22Rv1 (cell line): ENCODE measurements around the gene STK17A.

ENCODE experiments used
- ZFX ChIP-seq: fragments of 450-650 bp; IDR thresholded peaks from 2 replicates; pipeline ENCODE4 v1.6.1; 2017; ENCODE audit warnings: antibody characterized with exemption, borderline replicate concordance
- TF ChIP-seq, protein P1 (sequence below): fragments of 450-650 bp; IDR thresholded peaks from 2 replicates; pipeline ENCODE4 v1.5.1; 2017; ENCODE audit warnings: mild to moderate bottlenecking

DNA sequence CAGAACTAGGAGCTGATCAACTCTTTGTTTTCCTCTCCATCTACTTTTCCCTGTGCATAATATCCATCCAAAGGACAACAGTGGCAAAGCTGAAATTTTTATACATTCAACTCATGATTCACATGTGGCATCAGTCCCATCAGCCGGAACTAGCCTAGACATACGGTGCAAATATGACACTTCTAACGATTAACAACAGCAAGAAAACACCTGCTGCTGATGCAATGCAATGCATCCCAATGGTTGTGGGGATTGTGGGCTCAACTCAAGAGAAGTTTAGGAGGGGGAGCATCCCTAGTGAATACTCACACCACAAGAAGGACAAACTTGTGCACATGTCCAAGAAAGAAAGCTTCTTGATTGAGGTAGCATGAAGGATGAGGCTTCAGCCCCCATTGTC lies 20.5 kb upstream of the STK17A start:
- TF ChIP-seq, protein P1, sequence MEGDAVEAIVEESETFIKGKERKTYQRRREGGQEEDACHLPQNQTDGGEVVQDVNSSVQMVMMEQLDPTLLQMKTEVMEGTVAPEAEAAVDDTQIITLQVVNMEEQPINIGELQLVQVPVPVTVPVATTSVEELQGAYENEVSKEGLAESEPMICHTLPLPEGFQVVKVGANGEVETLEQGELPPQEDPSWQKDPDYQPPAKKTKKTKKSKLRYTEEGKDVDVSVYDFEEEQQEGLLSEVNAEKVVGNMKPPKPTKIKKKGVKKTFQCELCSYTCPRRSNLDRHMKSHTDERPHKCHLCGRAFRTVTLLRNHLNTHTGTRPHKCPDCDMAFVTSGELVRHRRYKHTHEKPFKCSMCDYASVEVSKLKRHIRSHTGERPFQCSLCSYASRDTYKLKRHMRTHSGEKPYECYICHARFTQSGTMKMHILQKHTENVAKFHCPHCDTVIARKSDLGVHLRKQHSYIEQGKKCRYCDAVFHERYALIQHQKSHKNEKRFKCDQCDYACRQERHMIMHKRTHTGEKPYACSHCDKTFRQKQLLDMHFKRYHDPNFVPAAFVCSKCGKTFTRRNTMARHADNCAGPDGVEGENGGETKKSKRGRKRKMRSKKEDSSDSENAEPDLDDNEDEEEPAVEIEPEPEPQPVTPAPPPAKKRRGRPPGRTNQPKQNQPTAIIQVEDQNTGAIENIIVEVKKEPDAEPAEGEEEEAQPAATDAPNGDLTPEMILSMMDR = no peak
- no peak for TF ChIP-seq ZFX
